ENCODE measurements around the gene HHATL.

Gene HHATL

GRCh38 chr3:42698216-42698910, 4.2 kb downstream of the HHATL start:
- Histone ChIP-seq H3K27ac (ENCODE audit: low read depth, low read length) (no peak overlapping the region), H3K4me3 (ENCODE audit: low read length) (no peak overlapping the region), H3K9ac (ENCODE audit: low read length) (no peak overlapping the region), H3K27me3 (ENCODE audit: control insufficient read depth, insufficient read depth, low read length) (no peaks in the 10 kb centered on the region), H3K36me3 (ENCODE audit: control insufficient read depth, insufficient read depth, low read length) (no peaks in the 10 kb centered on the region), H3K4me1 (ENCODE audit: control insufficient read depth, insufficient read depth, low read length) (no peaks in the 10 kb centered on the region)

- H3K9ac ChIP-seq (ENCODE audit: low read length): no peak overlapping the region
- H3K4me3 ChIP-seq (ENCODE audit: low read length): no peak overlapping the region
- H3K27ac ChIP-seq (ENCODE audit: low read depth, low read length): no peak overlapping the region
- no peaks in the 10 kb centered on the region for H3K27me3 ChIP-seq (ENCODE audit: control insufficient read depth, insufficient read depth, low read length)
- H3K36me3 ChIP-seq (ENCODE audit: control insufficient read depth, insufficient read depth, low read length): no peaks in the 10 kb centered on the region
- H3K4me1 ChIP-seq (ENCODE audit: control insufficient read depth, insufficient read depth, low read length): no peaks in the 10 kb centered on the region
Measured at GRCh38 chr3:42697289-42698051, 5.1 kb downstream of the HHATL start.

- no peak overlapping the region for H3K27ac ChIP-seq (ENCODE audit: low read depth, low read length)
- H3K4me3 ChIP-seq (ENCODE audit: low read length): no peak overlapping the region
- H3K36me3 ChIP-seq (ENCODE audit: control insufficient read depth, insufficient read depth, low read length): no peaks in the 10 kb centered on the region
- H3K4me1 ChIP-seq (ENCODE audit: control insufficient read depth, insufficient read depth, low read length): no peaks in the 10 kb centered on the region
- H3K27me3 ChIP-seq (ENCODE audit: control insufficient read depth, insufficient read depth, low read length): no peaks in the 10 kb centered on the region
- no peak overlapping the region for H3K9ac ChIP-seq (ENCODE audit: low read length)
Measured at GRCh38 chr3:42696356-42697288, 6.0 kb downstream of the HHATL start.

- no peak overlapping the region for H3K27ac ChIP-seq (ENCODE audit: low read depth, low read length)
- no peak overlapping the region for H3K4me3 ChIP-seq (ENCODE audit: low read length)
- H3K27me3 ChIP-seq (ENCODE audit: control insufficient read depth, insufficient read depth, low read length): no peaks in the 10 kb centered on the region
- H3K4me1 ChIP-seq (ENCODE audit: control insufficient read depth, insufficient read depth, low read length): no peaks in the 10 kb centered on the region
- no peaks in the 10 kb centered on the region for H3K36me3 ChIP-seq (ENCODE audit: control insufficient read depth, insufficient read depth, low read length)
- no peak overlapping the region for H3K9ac ChIP-seq (ENCODE audit: low read length)
Measured at GRCh38 chr3:42694366-42694765, 8.2 kb downstream of the HHATL start.

- Histone ChIP-seq H3K36me3 (ENCODE audit: control insufficient read depth, insufficient read depth, low read length) (no peaks in the 10 kb centered on the region), H3K4me3 (ENCODE audit: low read length) (no peak overlapping the region), H3K27me3 (ENCODE audit: control insufficient read depth, insufficient read depth, low read length) (peaks cover 3% of the 10 kb centered on the region), H3K4me1 (ENCODE audit: control insufficient read depth, insufficient read depth, low read length) (no peaks in the 10 kb centered on the region), H3K27ac (ENCODE audit: low read depth, low read length) (no peak overlapping the region), H3K9ac (ENCODE audit: low read length) (no peak overlapping the region)
Measured at GRCh38 chr3:42693530-42693930, 9.1 kb downstream of the HHATL start.

- Histone ChIP-seq H3K27ac (ENCODE audit: low read depth, low read length) (no peak overlapping the region), H3K9ac (ENCODE audit: low read length) (no peak overlapping the region), H3K4me3 (ENCODE audit: low read length) (no peak overlapping the region), H3K27me3 (ENCODE audit: control insufficient read depth, insufficient read depth, low read length) (peaks cover 3% of the 10 kb centered on the region), H3K4me1 (ENCODE audit: control insufficient read depth, insufficient read depth, low read length) (no peaks in the 10 kb centered on the region), H3K36me3 (ENCODE audit: control insufficient read depth, insufficient read depth, low read length) (no peaks in the 10 kb centered on the region)
Measured at GRCh38 chr3:42692667-42693529, 9.7 kb downstream of the HHATL start.

- no peak overlapping the region for H3K4me3 ChIP-seq (ENCODE audit: low read length)
- H3K27ac ChIP-seq (ENCODE audit: low read depth, low read length): no peak overlapping the region
- no peaks in the 10 kb centered on the region for H3K36me3 ChIP-seq (ENCODE audit: control insufficient read depth, insufficient read depth, low read length)
- H3K9ac ChIP-seq (ENCODE audit: low read length): no peak overlapping the region
- peaks cover 3% of the 10 kb centered on the region for H3K27me3 ChIP-seq (ENCODE audit: control insufficient read depth, insufficient read depth, low read length)
- no peaks in the 10 kb centered on the region for H3K4me1 ChIP-seq (ENCODE audit: control insufficient read depth, insufficient read depth, low read length)
Measured at GRCh38 chr3:42691816-42692666, 10.6 kb downstream of the HHATL start.

- no peak overlapping the region for H3K27ac ChIP-seq (ENCODE audit: low read depth, low read length)
- no peaks in the 10 kb centered on the region for H3K36me3 ChIP-seq (ENCODE audit: control insufficient read depth, insufficient read depth, low read length)
- H3K9ac ChIP-seq (ENCODE audit: low read length): no peak overlapping the region
- no peak overlapping the region for H3K4me3 ChIP-seq (ENCODE audit: low read length)
- H3K27me3 ChIP-seq (ENCODE audit: control insufficient read depth, insufficient read depth, low read length): peaks cover 3% of the 10 kb centered on the region
- H3K4me1 ChIP-seq (ENCODE audit: control insufficient read depth, insufficient read depth, low read length): no peaks in the 10 kb centered on the region
Measured at GRCh38 chr3:42690766-42691680, 11.6 kb downstream of the HHATL start.

GRCh38 chr3:42690191-42690590, 12.4 kb downstream of the HHATL start:
- Histone ChIP-seq H3K36me3 (ENCODE audit: control insufficient read depth, insufficient read depth, low read length) (no peaks in the 10 kb centered on the region), H3K9ac (ENCODE audit: low read length) (no peak overlapping the region), H3K4me3 (ENCODE audit: low read length) (no peak overlapping the region), H3K4me1 (ENCODE audit: control insufficient read depth, insufficient read depth, low read length) (no peaks in the 10 kb centered on the region), H3K27ac (ENCODE audit: low read depth, low read length) (no peak overlapping the region), H3K27me3 (ENCODE audit: control insufficient read depth, insufficient read depth, low read length) (peaks cover 3% of the 10 kb centered on the region)

GRCh38 chr3:42689421-42690014, 13.1 kb downstream of the HHATL start:
- H3K4me1 ChIP-seq (ENCODE audit: control insufficient read depth, insufficient read depth, low read length): no peaks in the 10 kb centered on the region
- H3K9ac ChIP-seq (ENCODE audit: low read length): no peak overlapping the region
- no peak overlapping the region for H3K4me3 ChIP-seq (ENCODE audit: low read length)
- H3K27ac ChIP-seq (ENCODE audit: low read depth, low read length): no peak overlapping the region
- peaks cover 3% of the 10 kb centered on the region for H3K27me3 ChIP-seq (ENCODE audit: control insufficient read depth, insufficient read depth, low read length)
- H3K36me3 ChIP-seq (ENCODE audit: control insufficient read depth, insufficient read depth, low read length): no peaks in the 10 kb centered on the region
